Measurements from ENCODE around the gene MAPKAP1.

Gene MAPKAP1

DNA sequence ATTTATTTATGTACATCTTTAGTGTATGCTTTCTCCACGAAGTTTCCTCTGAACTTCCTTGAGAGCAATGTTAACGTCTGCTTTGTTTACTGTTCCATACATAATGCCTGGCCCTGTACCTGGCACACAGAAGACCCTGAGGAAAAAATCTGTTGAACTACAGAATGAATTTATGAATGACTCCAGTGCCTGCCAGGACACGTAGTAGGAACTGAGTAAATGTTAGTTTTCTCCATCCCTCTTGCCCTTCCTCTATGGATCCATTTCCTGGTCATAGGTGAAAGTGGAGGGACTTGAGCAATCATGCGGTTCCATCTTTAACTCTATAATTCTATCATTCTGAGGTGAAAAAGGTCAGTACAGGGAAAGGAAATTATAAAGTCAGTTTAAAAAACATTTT lies 117.7 kb downstream of the MAPKAP1 start:
- TF ChIP-seq ZNF274 (IDR thresholded peaks at IDR 0.05; ENCODE audit: low read depth, low read length): no peak
- TF ChIP-seq YY1 (IDR thresholded peaks at IDR 0.05; ENCODE audit: insufficient read depth, insufficient read length): no peak
- TF ChIP-seq SUZ12 (IDR thresholded peaks at IDR 0.05; ENCODE audit: extremely low read depth, insufficient read depth, insufficient read length): no peak
- DNase-seq (ENCODE audit: low read depth, low spot score): no peak
- no peaks in the 10 kb centered on the region for H3K27me3 ChIP-seq (ENCODE audit: insufficient read depth, insufficient read length)
- no peak overlapping the region for H3K9ac ChIP-seq (ENCODE audit: insufficient read length, low read depth)
- H3K36me3 ChIP-seq (ENCODE audit: insufficient read depth, insufficient read length, low read length): peaks cover 8% of the 10 kb centered on the region
- no peaks in the 10 kb centered on the region for H3K9me3 ChIP-seq (ENCODE audit: insufficient read depth, low read length)
- no peaks in the 10 kb centered on the region for H3K4me1 ChIP-seq (ENCODE audit: insufficient read depth, insufficient read length)
- H3K4me3 ChIP-seq (ENCODE audit: insufficient read length, low read depth): no peak overlapping the region

- H3K9ac ChIP-seq (ENCODE audit: insufficient read length, low read depth): no peak overlapping the region
- TF ChIP-seq ZNF274 (IDR thresholded peaks at IDR 0.05; ENCODE audit: low read depth, low read length) (no peak), SUZ12 (IDR thresholded peaks at IDR 0.05; ENCODE audit: extremely low read depth, insufficient read depth, insufficient read length) (no peak), YY1 (IDR thresholded peaks at IDR 0.05; ENCODE audit: insufficient read depth, insufficient read length) (no peak)
Measured at GRCh38 chr9:125587819-125588460, 119.1 kb downstream of the MAPKAP1 start.

DNA sequence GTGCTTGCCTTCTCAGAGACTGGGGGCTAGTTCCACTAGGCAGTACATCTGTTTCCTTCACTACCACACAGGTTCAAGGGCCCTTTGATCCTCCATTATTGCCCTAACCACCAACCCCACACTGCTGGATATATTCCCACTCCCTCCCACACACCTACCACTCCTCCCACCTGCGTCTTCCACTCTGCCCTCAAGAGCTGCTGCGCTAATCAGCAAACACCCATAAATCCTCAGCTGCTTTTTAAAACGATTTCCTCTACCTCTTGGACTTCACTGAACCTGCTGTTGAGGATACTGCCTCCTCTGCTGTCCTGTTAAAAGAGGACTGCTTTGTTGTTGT lies 120.9 kb downstream of the MAPKAP1 start:
- TF ChIP-seq ZNF274 (IDR thresholded peaks at IDR 0.05; ENCODE audit: low read depth, low read length) (no peak), YY1 (IDR thresholded peaks at IDR 0.05; ENCODE audit: insufficient read depth, insufficient read length) (no peak), SUZ12 (IDR thresholded peaks at IDR 0.05; ENCODE audit: extremely low read depth, insufficient read depth, insufficient read length) (no peak)
- Histone ChIP-seq H3K27me3 (ENCODE audit: insufficient read depth, insufficient read length) (no peaks in the 10 kb centered on the region), H3K4me3 (ENCODE audit: insufficient read length, low read depth) (no peak overlapping the region), H3K9ac (ENCODE audit: insufficient read length, low read depth) (no peak overlapping the region), H3K36me3 (ENCODE audit: insufficient read depth, insufficient read length, low read length) (peaks cover 19% of the 10 kb centered on the region), H3K4me1 (ENCODE audit: insufficient read depth, insufficient read length) (no peaks in the 10 kb centered on the region), H3K9me3 (ENCODE audit: insufficient read depth, low read length) (no peaks in the 10 kb centered on the region)
- no peak for DNase-seq (ENCODE audit: low read depth, low spot score)

More at GRCh38 chr9:125587819-125588460, 119.1 kb downstream of the MAPKAP1 start:
- DNase-seq (ENCODE audit: low read depth, low spot score): no peak
- Histone ChIP-seq H3K4me1 (ENCODE audit: insufficient read depth, insufficient read length) (no peaks in the 10 kb centered on the region), H3K27me3 (ENCODE audit: insufficient read depth, insufficient read length) (no peaks in the 10 kb centered on the region), H3K36me3 (ENCODE audit: insufficient read depth, insufficient read length, low read length) (peaks cover 12% of the 10 kb centered on the region), H3K4me3 (ENCODE audit: insufficient read length, low read depth) (no peak overlapping the region), H3K9me3 (ENCODE audit: insufficient read depth, low read length) (no peaks in the 10 kb centered on the region)

- no peaks in the 10 kb centered on the region for H3K27me3 ChIP-seq (ENCODE audit: insufficient read depth, insufficient read length)
- H3K9ac ChIP-seq (ENCODE audit: insufficient read length, low read depth): no peak overlapping the region
- H3K9me3 ChIP-seq (ENCODE audit: insufficient read depth, low read length): no peaks in the 10 kb centered on the region
- no peak for DNase-seq (ENCODE audit: low read depth, low spot score)
- H3K4me1 ChIP-seq (ENCODE audit: insufficient read depth, insufficient read length): no peaks in the 10 kb centered on the region
- H3K4me3 ChIP-seq (ENCODE audit: insufficient read length, low read depth): no peak overlapping the region
- H3K36me3 ChIP-seq (ENCODE audit: insufficient read depth, insufficient read length, low read length): peaks cover 19% of the 10 kb centered on the region
- no peak for TF ChIP-seq YY1 (IDR thresholded peaks at IDR 0.05; ENCODE audit: insufficient read depth, insufficient read length)
- TF ChIP-seq ZNF274 (IDR thresholded peaks at IDR 0.05; ENCODE audit: low read depth, low read length): no peak
- no peak for TF ChIP-seq SUZ12 (IDR thresholded peaks at IDR 0.05; ENCODE audit: extremely low read depth, insufficient read depth, insufficient read length)
Measured at GRCh38 chr9:125585503-125586171, 121.4 kb downstream of the MAPKAP1 start.

GRCh38 chr9:125580701-125581286 lies 126.2 kb downstream of the MAPKAP1 start:
- H3K9me3 ChIP-seq (ENCODE audit: insufficient read depth, low read length): peaks cover 22% of the 10 kb centered on the region
- peaks cover 23% of the 10 kb centered on the region for H3K36me3 ChIP-seq (ENCODE audit: insufficient read depth, insufficient read length, low read length)
- TF ChIP-seq ZNF274 (IDR thresholded peaks at IDR 0.05; ENCODE audit: low read depth, low read length) (no peak), YY1 (IDR thresholded peaks at IDR 0.05; ENCODE audit: insufficient read depth, insufficient read length) (no peak), SUZ12 (IDR thresholded peaks at IDR 0.05; ENCODE audit: extremely low read depth, insufficient read depth, insufficient read length) (no peak)
- no peak overlapping the region for H3K9ac ChIP-seq (ENCODE audit: insufficient read length, low read depth)
- H3K4me1 ChIP-seq (ENCODE audit: insufficient read depth, insufficient read length): no peaks in the 10 kb centered on the region
- no peaks in the 10 kb centered on the region for H3K27me3 ChIP-seq (ENCODE audit: insufficient read depth, insufficient read length)
- H3K4me3 ChIP-seq (ENCODE audit: insufficient read length, low read depth): no peak overlapping the region
- no peak for DNase-seq (ENCODE audit: low read depth, low spot score)

GRCh38 chr9:125579030-125579932 lies 127.7 kb downstream of the MAPKAP1 start:
- peaks cover 33% of the 10 kb centered on the region for H3K9me3 ChIP-seq (ENCODE audit: insufficient read depth, low read length)
- TF ChIP-seq YY1 (IDR thresholded peaks at IDR 0.05; ENCODE audit: insufficient read depth, insufficient read length) (no peak), ZNF274 (IDR thresholded peaks at IDR 0.05; ENCODE audit: low read depth, low read length) (no peak), SUZ12 (IDR thresholded peaks at IDR 0.05; ENCODE audit: extremely low read depth, insufficient read depth, insufficient read length) (no peak)
- no peak overlapping the region for H3K4me3 ChIP-seq (ENCODE audit: insufficient read length, low read depth)
- no peaks in the 10 kb centered on the region for H3K27me3 ChIP-seq (ENCODE audit: insufficient read depth, insufficient read length)
- peaks cover 16% of the 10 kb centered on the region for H3K36me3 ChIP-seq (ENCODE audit: insufficient read depth, insufficient read length, low read length)
- DNase-seq (ENCODE audit: low read depth, low spot score): no peak
- H3K4me1 ChIP-seq (ENCODE audit: insufficient read depth, insufficient read length): no peaks in the 10 kb centered on the region
- no peak overlapping the region for H3K9ac ChIP-seq (ENCODE audit: insufficient read length, low read depth)
